Stimulated activated CD8-positive, alpha-beta memory T cell treated with anti-CD3 and anti-CD28 coated beads, Interleukin-15, amount 100 ng/mL, for 48 hours (primary cell): Measurements from ENCODE around the gene YWHAG.
"Not testable (repeated sequence)": the region's sequence is repeated elsewhere in the genome, so short reads cannot be mapped to it uniquely, and the experiment has no call there.

Source experiments
- DNase-seq, 2 donors: peaks; one replicate each; pipeline ENCODE4 v3.0.0-alpha.2; 2020; ENCODE audit warnings: low read depth in 2 of 2

Gene YWHAG

DNA sequence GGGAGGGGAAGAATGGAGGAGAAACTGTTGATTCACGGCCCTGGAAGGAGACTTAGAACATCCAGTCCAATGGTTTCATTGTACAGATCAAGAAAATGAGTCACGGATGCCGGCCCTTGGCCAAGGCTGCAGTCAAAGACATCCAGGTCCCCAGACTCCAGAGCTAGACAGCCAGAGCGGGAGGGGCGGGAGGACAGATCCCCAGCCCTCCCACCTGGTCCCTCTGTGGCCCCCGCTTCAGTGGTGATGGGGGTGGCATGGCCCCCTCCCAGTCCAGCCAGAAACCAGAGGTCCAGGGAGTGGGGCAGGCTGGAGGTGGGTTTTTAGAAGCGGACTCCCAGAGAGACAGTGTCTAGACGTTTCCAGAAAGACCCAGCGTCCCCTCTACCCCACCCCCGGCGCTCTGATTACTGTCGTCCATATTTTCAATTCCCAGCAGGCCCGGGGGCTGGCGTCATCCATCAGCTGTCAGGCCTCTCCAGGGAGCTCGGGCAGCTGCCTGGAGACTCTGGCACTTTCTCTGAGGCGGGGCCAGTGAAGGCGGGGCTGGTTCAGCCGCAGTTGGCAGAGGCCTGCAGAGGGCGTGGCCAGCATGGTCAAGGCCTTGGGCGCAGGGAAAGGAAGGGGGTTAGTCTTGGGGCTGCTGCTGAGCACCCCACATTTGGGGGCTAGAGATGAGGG lies 64.3 kb downstream of the YWHAG start:
- DNase-seq = no peak

DNA sequence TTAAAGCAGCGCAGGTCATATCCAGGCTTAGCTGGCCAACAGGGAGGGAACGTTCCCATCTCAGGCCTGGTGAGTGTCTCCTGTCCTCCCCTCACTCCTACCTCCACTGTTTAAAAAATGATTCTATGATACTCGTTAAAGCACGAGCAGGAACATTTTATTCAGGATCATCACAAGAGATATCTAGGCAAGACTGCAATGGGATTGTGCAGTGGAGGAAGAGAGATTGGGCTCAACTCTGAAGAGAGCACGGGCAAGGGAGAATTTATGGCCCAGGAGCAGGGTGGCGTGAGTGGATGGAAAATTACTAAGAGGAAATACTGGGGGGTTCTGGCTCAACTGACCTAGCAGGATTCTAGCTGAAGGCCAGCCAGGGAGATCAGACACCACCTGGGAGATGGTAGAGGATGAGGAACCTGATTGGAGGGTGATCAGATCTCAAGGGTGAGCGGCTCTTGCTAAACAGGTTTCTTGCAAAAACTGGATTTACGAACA lies 65.3 kb downstream of the YWHAG start:
- DNase-seq = no peak

DNA sequence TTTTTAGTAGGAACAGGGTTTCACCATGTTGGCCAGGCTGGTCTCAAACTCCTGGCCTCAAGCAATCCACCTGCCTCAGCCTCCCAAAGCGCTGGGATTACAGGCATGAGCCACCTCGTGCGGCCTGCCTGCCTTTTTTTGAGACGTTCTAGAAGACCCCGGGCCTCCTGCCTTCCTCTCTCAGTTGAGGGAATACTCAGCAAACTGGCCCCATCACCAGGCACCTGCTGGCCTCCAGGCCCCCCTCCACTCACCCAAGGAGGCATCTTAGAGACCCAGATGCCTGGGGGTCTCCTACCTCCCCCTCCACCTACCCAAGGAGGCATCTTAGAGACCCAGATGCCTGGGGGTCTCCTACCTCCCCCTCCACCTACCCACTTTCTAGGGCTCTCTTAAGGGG lies 65.9 kb downstream of the YWHAG start:
- not testable (repeated sequence) for DNase-seq

DNA sequence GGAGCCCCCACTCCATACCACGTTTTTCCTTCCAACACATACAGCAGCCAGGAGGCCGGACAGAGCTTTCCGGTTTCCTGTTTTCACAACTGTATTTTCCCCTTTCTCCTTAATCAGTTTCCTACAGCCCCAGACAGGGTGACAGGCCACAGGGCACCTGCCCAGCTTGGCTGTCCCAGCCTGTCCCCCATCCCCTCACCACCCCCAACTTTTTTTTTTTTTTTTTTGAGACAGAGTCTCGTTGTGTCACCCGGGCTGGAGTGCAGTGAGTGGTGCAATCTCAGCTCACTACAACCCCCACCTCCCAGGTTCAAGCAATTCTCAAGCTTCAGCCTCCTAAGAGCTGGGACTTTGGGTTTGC lies 66.6 kb downstream of the YWHAG start:
- no peak for DNase-seq

DNA sequence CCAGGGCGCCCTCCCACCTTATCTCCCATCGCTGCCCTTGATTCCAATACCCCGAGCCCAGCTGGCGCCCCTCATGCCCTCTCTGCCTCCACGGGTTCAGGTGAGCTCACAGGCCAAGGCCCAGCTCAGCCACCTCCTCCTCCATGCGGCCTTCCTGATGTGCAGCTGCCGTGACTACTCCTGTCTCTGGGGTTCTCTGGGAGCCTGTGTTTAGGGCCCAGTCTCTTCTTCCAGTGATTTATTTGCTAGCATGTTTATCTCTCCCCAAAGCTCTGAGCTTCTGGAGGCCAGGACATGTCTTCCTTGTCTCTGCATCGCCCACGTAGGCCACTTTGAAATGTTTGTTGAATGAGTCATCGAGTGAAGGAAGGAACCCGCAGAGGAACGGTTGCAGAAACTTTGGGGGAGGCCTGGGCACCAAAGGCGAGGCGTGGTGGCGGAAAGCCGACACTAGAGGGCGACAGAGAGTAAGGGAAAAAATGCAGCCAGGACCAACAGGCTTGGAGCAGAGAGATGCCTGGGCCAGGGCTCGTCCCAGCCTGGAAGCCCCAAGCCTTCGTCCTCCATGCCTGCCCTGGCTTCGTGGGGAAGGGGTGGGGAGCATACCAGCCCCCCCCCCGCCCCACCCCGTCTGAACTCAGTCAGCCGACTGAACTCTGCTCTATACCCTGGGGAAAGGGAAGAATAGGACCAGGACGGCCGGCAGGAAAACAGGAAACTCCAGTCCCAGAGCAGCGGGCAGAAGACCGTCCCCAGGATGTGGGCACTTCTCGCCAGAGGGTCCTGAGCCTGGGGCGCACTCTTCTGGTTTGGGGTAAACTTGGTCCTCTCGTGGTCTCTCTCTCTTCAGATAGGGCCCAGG lies 67.2 kb downstream of the YWHAG start:
- peak; percentile 77 to 84 for DNase-seq

DNA sequence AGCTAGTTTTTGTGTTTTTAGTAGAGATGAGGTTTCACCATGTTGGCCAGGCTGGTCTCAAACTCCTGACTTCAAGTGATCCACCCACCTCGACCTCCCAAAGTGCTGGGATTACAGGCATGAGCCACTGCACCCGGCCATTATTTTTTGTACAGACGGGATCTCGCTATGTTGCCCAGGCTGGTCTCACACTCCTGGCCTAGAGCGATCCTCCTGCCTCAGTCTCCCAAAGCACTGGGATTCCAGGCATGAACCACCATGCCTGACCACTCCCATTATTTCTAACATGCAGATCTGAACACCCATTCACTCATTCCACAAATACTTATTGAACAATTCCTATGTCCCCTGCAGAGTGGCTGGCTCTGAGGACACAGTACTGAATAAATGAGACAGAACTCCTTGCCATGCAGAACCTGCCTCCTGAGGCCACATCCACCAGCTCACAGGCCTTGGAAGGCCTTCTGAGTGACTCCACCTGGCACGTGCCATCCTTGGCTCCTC lies 67.9 kb downstream of the YWHAG start:
- not testable (repeated sequence) for DNase-seq

DNA sequence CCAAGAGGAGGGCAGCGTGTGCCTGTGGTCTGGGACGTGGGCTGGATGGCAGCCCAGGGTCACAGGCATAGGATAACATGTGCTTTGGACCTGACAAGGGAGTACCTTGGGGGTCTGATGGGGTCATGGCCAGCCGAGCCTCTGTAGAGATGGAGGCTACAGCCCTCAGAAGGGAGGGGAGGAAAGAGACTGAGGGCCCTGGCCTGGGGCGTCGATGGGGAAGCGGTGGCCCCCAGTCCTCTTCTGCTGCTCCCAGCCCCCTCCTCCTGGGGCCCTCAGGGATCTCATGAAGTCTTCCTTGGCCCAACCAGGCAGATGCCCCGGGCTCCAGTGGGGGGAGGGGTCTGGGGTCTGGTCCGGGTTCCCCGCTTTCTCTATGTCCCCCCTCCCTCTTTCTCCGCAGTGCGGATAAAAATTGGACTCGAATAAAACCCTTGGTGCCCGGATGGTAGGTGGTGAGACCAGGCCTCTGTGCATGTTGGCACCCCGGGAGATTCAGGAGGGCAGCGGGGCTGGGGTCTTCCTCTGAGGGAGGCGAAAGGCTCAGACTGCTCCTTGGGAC lies 71.9 kb downstream of the YWHAG start:
- DNase-seq = no peak

DNA sequence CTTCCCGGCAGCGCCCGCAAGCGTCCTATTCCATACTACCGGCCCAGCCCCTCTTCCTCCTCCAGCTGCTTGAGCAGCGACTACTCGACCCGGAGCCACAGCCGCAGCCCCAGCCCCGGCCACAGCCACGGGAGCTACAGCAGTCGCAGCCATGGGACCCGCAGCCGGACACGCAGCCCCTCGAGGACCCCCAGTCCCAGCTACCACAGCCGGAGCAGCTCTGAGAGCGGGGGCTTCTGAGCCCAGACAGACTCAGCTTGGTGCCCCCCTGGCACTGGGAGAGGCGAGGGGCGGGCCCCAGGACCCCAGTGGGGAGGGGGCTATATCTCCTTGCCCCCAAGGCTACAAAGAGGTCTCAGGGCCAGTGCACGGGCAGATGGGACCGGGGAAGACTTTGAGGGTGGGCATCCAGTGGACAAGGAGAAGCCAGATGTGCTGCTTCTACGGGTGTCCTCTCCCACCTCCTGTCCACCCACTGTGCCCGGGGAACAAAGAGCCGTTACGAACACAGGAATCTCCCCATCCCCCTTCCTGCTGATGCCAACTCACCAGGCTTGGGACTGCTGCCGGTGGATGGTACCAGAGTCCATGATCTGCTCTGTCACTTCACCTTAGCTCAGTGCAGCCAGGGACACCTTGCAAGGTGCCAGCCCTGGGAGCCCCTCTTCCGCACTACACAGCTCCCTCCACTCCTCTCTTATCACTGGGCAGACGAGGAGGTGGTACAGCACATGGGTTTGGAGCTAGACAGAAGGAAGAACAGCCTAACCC lies 73.0 kb downstream of the YWHAG start:
- no peak for DNase-seq

DNA sequence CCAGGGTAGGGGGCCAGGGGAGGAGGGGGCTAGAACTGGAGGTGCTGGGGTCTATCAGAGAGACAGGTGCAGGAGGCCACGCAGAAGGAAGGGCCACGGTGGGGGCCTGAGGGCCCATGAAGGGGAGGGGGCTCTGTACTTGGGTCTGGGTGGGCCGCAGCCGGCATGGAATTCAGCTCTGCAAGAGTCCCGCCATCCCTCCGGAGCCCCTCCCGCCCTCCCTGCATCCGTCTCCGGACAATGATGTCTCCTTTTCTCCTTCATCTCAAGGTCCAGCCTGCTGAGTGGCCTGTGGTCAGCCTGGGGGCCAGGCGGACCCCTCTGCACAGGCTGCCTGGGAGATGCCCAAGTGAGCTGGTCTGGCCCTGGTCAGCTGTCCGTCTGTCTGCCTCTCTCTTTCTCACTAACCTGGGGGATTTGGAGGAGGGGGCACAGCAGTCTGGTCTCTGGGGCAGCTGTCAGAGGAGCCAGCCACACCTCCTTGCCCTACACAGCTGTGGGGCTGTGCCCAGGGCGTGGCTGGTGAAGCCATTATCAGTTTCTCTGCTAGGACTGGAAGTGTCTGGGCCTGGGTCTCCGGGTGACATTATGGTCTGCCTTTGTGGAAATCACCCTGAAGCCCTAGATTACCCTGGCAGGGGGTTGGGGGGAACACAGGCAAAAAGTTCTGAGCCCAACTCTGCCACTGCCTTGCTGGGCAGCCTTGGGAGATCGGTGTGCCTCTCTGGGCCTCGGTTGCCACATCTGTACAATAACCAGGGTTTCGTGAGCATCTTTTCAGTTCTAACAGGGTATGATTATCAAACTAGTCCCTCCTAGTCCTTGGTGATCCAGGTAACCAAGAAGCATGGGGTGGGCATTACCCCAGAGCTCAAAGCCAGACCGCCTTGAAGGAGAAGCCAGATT lies 75.3 kb downstream of the YWHAG start:
- DNase-seq = no peak

DNA sequence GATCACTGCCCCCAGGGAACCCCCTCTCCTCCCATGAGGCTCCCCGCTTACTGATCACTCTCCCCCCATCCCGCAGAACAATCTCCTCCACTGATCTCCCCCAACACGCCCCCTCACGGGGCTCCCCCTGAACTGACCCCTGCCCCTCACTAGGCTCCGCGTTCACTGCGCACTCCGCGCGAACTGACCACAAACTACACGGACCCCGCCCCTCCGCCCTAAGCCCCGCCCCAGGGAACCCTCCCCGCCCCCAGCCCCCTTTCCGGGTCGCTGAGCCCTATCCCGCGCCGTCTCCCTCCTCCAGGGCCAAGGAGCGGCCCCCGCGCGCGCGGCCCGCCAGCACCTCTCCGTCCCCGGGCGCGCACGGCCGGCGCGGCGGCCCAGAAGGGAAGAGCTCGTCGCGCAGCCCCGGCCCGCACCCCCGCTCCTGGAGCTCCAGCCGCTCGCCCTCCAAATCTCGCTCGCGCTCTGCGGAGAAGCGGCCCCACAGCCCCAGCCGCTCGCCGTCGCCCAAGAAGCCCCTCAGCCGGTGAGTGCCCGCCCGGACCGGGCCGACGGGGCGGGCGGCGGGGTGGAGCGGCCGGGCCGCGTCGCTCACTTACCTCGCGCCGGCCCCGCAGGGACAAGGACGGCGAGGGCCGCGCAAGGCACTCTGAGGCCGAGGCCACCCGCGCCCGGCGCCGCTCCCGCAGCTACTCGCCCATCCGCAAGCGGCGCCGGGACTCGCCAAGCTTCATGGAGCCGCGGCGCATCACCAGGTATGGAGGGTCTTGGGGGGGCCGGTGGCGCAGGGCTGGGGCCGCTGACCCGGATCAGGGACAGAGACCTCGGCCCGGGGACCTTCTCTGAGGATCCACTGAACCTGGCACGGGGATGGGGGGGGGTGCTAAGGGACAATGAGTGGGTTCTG lies 76.2 kb downstream of the YWHAG start:
- DNase-seq = no peak

DNA sequence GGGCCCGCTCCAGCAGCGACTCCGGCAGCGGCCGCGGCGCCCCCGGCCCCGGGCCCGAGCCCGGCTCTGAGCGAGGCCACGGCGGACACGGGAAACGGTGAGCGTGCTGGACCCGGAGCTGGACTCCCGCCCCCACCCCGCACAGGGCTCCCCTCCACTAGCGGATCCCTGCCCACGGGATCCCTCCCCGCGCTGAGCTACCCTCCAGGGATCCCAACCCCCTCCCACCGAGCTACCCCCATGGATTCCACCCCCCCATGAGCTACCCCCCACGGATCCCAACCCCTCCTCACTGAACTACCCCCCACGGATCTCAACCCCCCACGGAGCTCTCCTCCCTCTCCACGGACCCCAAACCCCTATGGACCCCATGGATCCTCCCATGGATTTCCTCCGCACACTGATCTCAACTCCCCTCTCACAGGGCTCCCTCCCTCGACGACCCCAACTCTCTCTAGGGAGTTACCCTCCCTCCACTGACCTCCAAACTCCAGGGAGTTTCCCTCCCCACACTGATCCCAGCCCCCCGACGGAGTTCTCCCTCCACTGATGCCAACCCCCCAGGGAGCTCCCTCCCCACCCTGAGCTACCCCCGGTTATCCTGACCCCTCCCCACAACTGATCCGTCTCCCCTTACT lies 77.0 kb downstream of the YWHAG start:
- no peak for DNase-seq

DNA sequence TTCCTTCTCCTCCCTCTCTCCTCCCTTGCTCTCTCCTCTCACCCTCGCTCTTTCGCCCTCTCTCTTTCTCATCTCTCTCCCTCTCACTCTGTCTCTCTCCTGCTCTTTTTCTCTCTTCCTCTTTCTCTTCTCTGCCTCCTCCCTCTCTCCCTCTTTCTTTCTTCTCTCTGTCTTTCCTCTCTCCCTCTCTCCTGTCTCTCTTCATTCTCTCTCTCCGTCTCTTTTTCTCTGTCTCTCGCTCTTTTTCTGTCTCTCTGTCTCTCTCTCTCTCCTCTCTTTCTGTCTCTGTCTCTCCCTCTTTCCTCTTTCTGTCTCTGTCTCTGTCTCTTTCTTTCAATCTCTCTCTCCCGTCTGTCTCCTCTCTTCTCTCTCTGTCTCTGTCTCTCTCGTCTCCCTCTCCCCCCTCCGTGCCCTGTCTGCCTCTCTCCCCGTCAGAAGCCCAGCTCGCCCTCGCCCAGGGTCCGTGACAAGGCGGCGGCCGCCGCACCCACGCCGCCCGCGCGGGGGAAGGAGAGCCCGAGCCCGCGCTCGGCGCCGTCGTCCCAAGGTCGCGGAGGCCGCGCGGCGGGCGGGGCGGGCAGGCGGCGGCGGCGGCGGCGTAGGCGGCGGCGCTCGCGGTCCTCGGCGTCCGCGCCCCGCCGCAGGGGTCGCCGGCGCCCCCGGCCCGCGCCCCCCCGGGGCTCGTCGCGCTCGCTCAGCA lies 77.6 kb downstream of the YWHAG start:
- no peak for DNase-seq

DNA sequence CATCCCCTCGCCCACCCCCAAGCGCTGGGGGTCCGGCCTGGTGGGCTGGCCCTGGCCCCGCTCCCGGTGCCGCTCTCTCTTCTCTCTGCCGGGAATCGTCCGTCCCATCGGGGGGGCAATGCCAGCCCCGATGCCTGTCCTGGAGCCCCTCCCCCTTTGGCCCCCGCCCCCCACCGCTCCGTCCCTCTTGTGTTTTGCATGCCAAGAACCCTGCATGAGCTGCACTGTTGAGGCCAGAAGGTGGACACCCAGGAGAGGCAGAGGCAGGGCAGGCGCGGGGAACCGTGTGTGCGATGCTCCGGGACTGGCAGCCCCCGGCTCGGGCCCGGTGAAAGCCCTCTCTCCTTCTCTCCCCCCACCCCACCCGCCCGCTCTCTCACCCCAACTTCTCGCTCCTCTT lies 78.4 kb downstream of the YWHAG start:
- DNase-seq = no peak

DNA sequence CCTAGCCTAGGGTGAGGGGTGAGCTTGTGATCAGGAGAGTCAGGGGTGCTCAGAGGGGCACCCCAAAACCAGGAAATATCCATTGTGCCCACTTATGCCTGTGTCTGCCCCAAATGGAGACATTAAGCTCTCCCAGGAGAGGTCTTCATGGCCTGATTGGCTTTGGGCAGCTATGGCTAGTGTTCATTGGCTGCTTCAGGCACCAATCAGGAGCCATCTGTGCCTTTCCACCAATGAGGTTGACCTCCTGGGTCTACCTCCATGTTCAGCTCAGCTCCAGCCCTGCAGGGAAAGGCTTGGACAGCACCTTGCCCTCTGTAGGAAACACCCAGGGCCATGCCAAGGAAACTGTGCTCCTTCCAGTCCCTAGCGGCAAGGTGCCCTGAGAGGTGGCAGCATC lies 80.3 kb downstream of the YWHAG start:
- DNase-seq = no peak
